K562 (cell line): ENCODE data around the gene ADAT1. TPM values are rescaled to one million over a fixed set of nuclear protein-coding genes. Genes with fewer than 3 reads are reported as not detected.

Experiments used
- ATAC-seq: fragments of 200-7000 bp; cut with Tn5 transposase; 3 replicates; pipeline ENCODE4 v1.9.1; 2020; ENCODE audit warnings: moderate library complexity
- BruUV-seq: library from RNA; stranded (reverse); fragments of 400-500 nt; replicated peaks from 2 replicates; lab custom pipeline; 2021; lab: Mats Ljungman, UMichigan
- CTCF ChIA-PET: fragments of 300-600 bp; formaldehyde crosslinking; extraction: SDS; loops from one replicate; lab custom pipeline; 2021; ENCODE audit warnings: low intra/inter-chr PET ratio; lab: Yijun Ruan, JAX
- POLR2A ChIA-PET: fragments of 300-600, 350-650 bp; sonication (Branson Sonifier 250); formaldehyde crosslinking; extraction: SDS; loops from one replicate; lab custom pipeline; 2021; ENCODE audit warnings: antibody characterized with exemption, inconsistent platforms; lab: Yijun Ruan, JAX
- DNase-seq, 4 experiments: peaks; one replicate each; pipeline versions ENCODE4 v3.0.0 to v3.0.0-alpha.2; 2011 to 2018; ENCODE audit warnings: low spot score in 3 of 4, mixed read lengths in 3 of 4; ENCODE audit errors: extremely low read depth in 1 of 4
- FAIRE-seq: peaks from 2 replicates; lab custom pipeline; 2011; peaks lifted over from hg19 to GRCh38; lab: Jason Lieb, UNC
- H2AFZ ChIP-seq: 2 replicates; pipeline ENCODE4 v1.6.0; 2011; ENCODE audit warnings: low read depth, low read length, control low read depth, inconsistent platforms
- H3K27ac ChIP-seq: fragments of 200-600 bp; 3 replicates; pipeline ENCODE4 v1.8.0; 2011; ENCODE audit warnings: low read depth, mild to moderate bottlenecking, control low read depth, inconsistent platforms, low read length, moderate library complexity, mixed read lengths; ENCODE audit errors: extremely low read depth
- H3K27me3 ChIP-seq, 2 experiments: fragments of 300-600 bp in 1 of 2; 2 replicates in 1 of 2; 3 replicates in 1 of 2; pipeline versions ENCODE4 v1.6.0 to v1.8.0; 2011; ENCODE audit warnings: inconsistent platforms in 2 of 2, low read length in 2 of 2, mild to moderate bottlenecking in 1 of 2, mixed read lengths in 1 of 2, moderate library complexity in 1 of 2; ENCODE audit not compliant: control insufficient read depth in 2 of 2, insufficient read depth in 2 of 2
- H3K36me3 ChIP-seq: fragments of 300-600 bp; 3 replicates; pipeline ENCODE4 v1.8.0; 2011; ENCODE audit warnings: mild to moderate bottlenecking, low read length, inconsistent platforms; ENCODE audit not compliant: control insufficient read depth, insufficient read depth
- H3K4me1 ChIP-seq, 2 experiments: fragments of 200-600 bp in 1 of 2; replicated peaks in 1 of 2; 2 replicates in 1 of 2; 3 replicates in 1 of 2; pipeline versions ENCODE4 v1.5.1 to v1.8.0; 2011; ENCODE audit warnings: inconsistent platforms in 2 of 2, low read length in 2 of 2, mild to moderate bottlenecking in 1 of 2, mixed read lengths in 1 of 2, moderate library complexity in 1 of 2; ENCODE audit not compliant: control insufficient read depth in 2 of 2, insufficient read depth in 2 of 2
- H3K4me2 ChIP-seq: 2 replicates; pipeline ENCODE4 v1.6.1; 2011; ENCODE audit warnings: low read length, control low read depth, inconsistent platforms, mixed read lengths; ENCODE audit not compliant: insufficient read depth
- H3K4me3 ChIP-seq: fragments of 200-600 bp; sonication (generic), shearing (Covaris generic); 2 replicates; pipeline ENCODE4 v1.5.1; 2016; ENCODE audit warnings: control low read depth, inconsistent platforms
- H3K79me2 ChIP-seq: fragments of 200-600 bp; 3 replicates; pipeline ENCODE4 v1.8.0; 2011; ENCODE audit warnings: low read length, inconsistent platforms; ENCODE audit not compliant: control insufficient read depth, insufficient read depth
- H3K9ac ChIP-seq, 2 experiments: 2 replicates each; pipeline versions ENCODE4 v1.6.0 to v1.6.1; 2011; ENCODE audit warnings: low read depth in 2 of 2, low read length in 2 of 2, control low read depth in 1 of 2, inconsistent platforms in 1 of 2, mild to moderate bottlenecking in 1 of 2, mixed read lengths in 1 of 2; ENCODE audit not compliant: insufficient read depth in 1 of 2
- H3K9me1 ChIP-seq: one replicate; pipeline ENCODE4 v1.6.0; 2011; ENCODE audit warnings: inconsistent platforms, mild to moderate bottlenecking, low read length, moderate library complexity; ENCODE audit not compliant: control insufficient read depth, insufficient read depth
- H3K9me3 ChIP-seq: replicated peaks from 2 replicates; pipeline ENCODE4 v1.5.1; 2011; ENCODE audit warnings: low read depth, low read length, inconsistent platforms; ENCODE audit not compliant: control insufficient read depth, insufficient read depth
- H4K20me1 ChIP-seq: replicated peaks from 2 replicates; pipeline ENCODE4 v1.6.1; 2011; ENCODE audit warnings: low read length, inconsistent platforms, mixed read lengths; ENCODE audit not compliant: control insufficient read depth, insufficient read depth
- CHD2 ChIP-seq: IDR thresholded peaks from 2 replicates; pipeline ENCODE4 v1.6.1; 2011; ENCODE audit warnings: low read depth, low read length
- DACH1 ChIP-seq: fragments of 450-650 bp; IDR thresholded peaks from 2 replicates; pipeline ENCODE4 v1.6.1; 2018; ENCODE audit not compliant: partially characterized antibody
- E2F5 ChIP-seq: sonication (generic); formaldehyde crosslinking; IDR thresholded peaks from 2 replicates; pipeline ENCODE4 v1.8.0; 2022; ENCODE audit warnings: mild to moderate bottlenecking, missing genetic modification reagents
- HNRNPH1 ChIP-seq: fragments of 200-400 bp; formaldehyde crosslinking; optimal IDR thresholded peaks from 2 replicates; pipeline ENCODE3; 2017; ENCODE audit warnings: low read depth, mild to moderate bottlenecking, low read length, moderate library complexity
- LCOR ChIP-seq: sonication (generic); formaldehyde crosslinking; IDR thresholded peaks from 2 replicates; pipeline ENCODE4 v1.8.0; 2022; ENCODE audit warnings: mild to moderate bottlenecking, missing genetic modification reagents
- MAFK ChIP-seq: IDR thresholded peaks from 2 replicates; pipeline ENCODE4 v1.6.1; 2011; ENCODE audit warnings: low read length, improper control_type of control experiment
- NFATC3 ChIP-seq: fragments of 450-650 bp; IDR thresholded peaks from 2 replicates; pipeline ENCODE4 v1.6.1; 2017; ENCODE audit warnings: mild to moderate bottlenecking
- NR2C2 ChIP-seq, 2 experiments: fragments of 200-800 bp in 1 of 2; sonication (Bioruptor generic) in 1 of 2; sonication (generic) in 1 of 2; formaldehyde crosslinking in 1 of 2; IDR thresholded peaks; 2 replicates each; pipeline versions ENCODE4 v1.6.1 to v1.8.0; 2016 to 2022; ENCODE audit warnings: mild to moderate bottlenecking in 1 of 2, missing compliant biosample characterization in 1 of 2, missing genetic modification characterization in 1 of 2, missing genetic modification reagents in 1 of 2
- SNIP1 ChIP-seq: fragments of 450-650 bp; IDR thresholded peaks from 2 replicates; pipeline ENCODE4 v1.7.1; 2017; ENCODE audit warnings: low read depth, mild to moderate bottlenecking
- TCF7L2 ChIP-seq: fragments of 150-350 bp; IDR thresholded peaks from 2 replicates; pipeline ENCODE4 v1.6.1; 2016; ENCODE audit warnings: low read depth, mild to moderate bottlenecking, low read length, moderate library complexity
- ZNF121 ChIP-seq: sonication (generic); formaldehyde crosslinking; conservative IDR thresholded peaks from 2 replicates; pipeline ENCODE4 v1.8.0; 2022; ENCODE audit warnings: missing genetic modification reagents
- ZNF212 ChIP-seq: fragments of 450-650 bp; formaldehyde crosslinking; IDR thresholded peaks from 2 replicates; pipeline ENCODE4 v1.4.0; 2020; ENCODE audit warnings: mild to moderate bottlenecking
- ZNF311 ChIP-seq: fragments of 250-450 bp; sonication (Bioruptor Pico); IDR thresholded peaks from 2 replicates; pipeline ENCODE4 v1.4.0; 2020; ENCODE audit warnings: mild to moderate bottlenecking, moderate library complexity
- WGBS: fragments of 100-300 bp; shearing (Covaris generic); methylation state at CpG from one replicate; pipeline ENCODE4 v1.1.6; 2016; ENCODE audit warnings: low coverage, mixed read lengths; ENCODE audit not compliant: insufficient coverage; ENCODE audit errors: missing lambda C conversion rate; 5-methylcytosine and 5-hydroxymethylcytosine counted together
- in situ Hi-C: fragments of 300-500 bp; cut with MboI; formaldehyde crosslinking; loops from 4 replicates; pipeline ENCODE4 v1.15.0; 2018; ENCODE audit warnings: inconsistent platforms, mixed read lengths
- intact Hi-C: fragments of 100-400 bp; cut with micrococcal nuclease; formaldehyde crosslinking; loops from 2 replicates; pipeline ENCODE4 v1.14.2; 2022
- polyA plus RNA-seq, 8 experiments: library from polyadenylated mRNA; depleted of rRNA in 4 of 8; stranded (reverse) in 5 of 8; unstranded in 3 of 8; fragments of >200 nt; fragmentation: Nextera tagmentation in 2 of 8; fragmentation: Illumina TruSeq in 1 of 8; extraction: Ambion mirVana in 2 of 8; extraction: Trizol in 1 of 8; gene quantifications; 2 replicates each; pipeline versions ENCODE4 v1.2.1 to v1.2.3, GENCODE V29; 2011 to 2014; ENCODE audit warnings: inconsistent platforms in 1 of 8, missing spikeins in 1 of 8
- total RNA-seq, 7 experiments: library from RNA; depleted of rRNA in 6 of 7; stranded (reverse); fragments of >200 nt in 6 of 7; fragmentation: Illumina TruSeq in 2 of 7; extraction: Trizol in 2 of 7; gene quantifications; 2 replicates each; pipeline versions ENCODE4 v1.2.1 to v1.2.3, GENCODE V29; 2011 to 2021; ENCODE audit warnings: low replicate concordance in 1 of 7
- TF ChIP-seq, protein P1 (sequence below), 2 experiments: IDR thresholded peaks; 2 replicates each; pipeline ENCODE4 v1.6.1; 2011; ENCODE audit warnings: borderline replicate concordance in 1 of 2, control low read depth in 1 of 2, low read depth in 1 of 2, low read length in 1 of 2, mild to moderate bottlenecking in 1 of 2, mixed read lengths in 1 of 2, moderate library complexity in 1 of 2; ENCODE audit not compliant: insufficient read depth in 1 of 2, insufficient read length in 1 of 2, poor library complexity in 1 of 2, severe bottlenecking in 1 of 2; ENCODE audit errors: extremely low read depth in 1 of 2
- TF ChIP-seq, protein P2 (sequence below): fragments of 250-450 bp; sonication (Bioruptor Pico); IDR thresholded peaks from 2 replicates; pipeline ENCODE4 v1.9.0; 2021; ENCODE audit warnings: mild to moderate bottlenecking, inconsistent platforms

Gene ADAT1
- total and polyA plus RNA-seq, 9 of the 15 experiments (the other 6 are each of a cell fraction or from before 2014, with no cell fraction given), result 16.0 to 36.7 (median 28.2) TPM

DNA sequence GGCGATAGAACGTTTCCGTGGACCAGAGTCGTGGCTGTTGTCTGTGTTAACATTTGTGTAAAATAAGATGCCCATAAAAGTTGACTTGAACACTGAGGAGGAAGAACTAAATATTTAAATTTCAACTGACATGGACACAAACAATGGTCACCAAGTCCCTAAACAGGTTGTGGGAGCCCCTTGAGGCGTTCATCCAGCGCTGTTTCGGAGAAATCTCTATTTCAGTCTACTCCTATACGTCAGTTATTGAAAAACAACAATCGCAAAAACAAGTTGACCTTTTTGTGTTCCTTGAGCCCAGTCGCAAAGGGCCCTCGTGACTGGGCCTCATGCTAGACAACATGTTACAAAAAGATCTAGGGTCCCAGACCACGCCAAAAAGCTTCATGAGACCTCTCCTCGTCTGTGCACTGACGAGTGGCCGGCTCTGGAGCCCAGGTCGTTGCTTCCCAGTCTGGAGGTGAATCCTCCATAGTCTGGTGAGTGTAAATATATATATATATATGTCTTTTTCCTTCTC, 66.6 kb downstream of the ADAT1 start (continued):
- TF ChIP-seq SNIP1, result no peak
- no peak for TF ChIP-seq TCF7L2
- TF ChIP-seq NFATC3, result no peak
- no peak for TF ChIP-seq HNRNPH1
- TF ChIP-seq, all 486 proteins: peak for 13

GRCh38 chr16:75555707-75556430, 67.2 kb downstream of the ADAT1 start, which contains the start of gene TMEM231:
Gene TMEM231, minus strand, starts transcription at chr16:75556252. Its CDS starts 43 bp downstream, at chr16:75556209.
- peak; percentile 92 for ATAC-seq
- Histone ChIP-seq H3K9me1 (no peaks in the 10 kb centered on the region), H2AFZ (peak within 1 kb of the TSS; percentile 97), H4K20me1 (no peaks in the 10 kb centered on the region), H3K4me1 (peaks cover 17 to 26% of the 10 kb centered on the region in 2 experiments), H3K36me3 (no peaks in the 10 kb centered on the region; the same call in 2 of the 3 replicates), H3K9me3 (no peaks in the 10 kb centered on the region), H3K27ac (peak within 1 kb of the TSS; percentile 66), H3K79me2 (peaks cover 11% of the 10 kb centered on the region; the same call in 1 of the 3 replicates), H3K9ac (peak within 1 kb of the TSS; percentile 63 to 93), H3K4me2 (peak within 1 kb of the TSS; percentile 88), H3K27me3 (no peaks in the 10 kb centered on the region), H3K4me3 (peak within 1 kb of the TSS; percentile 64)
- BruUV-seq, result TSS peak; percentile 92
- CTCF ChIA-PET, result no interaction called here
- in situ Hi-C loops, result no loop called here
- DNase-seq, result peak; percentile 95 to 97 (median 97)
- intact Hi-C loops, result loop anchor here (1.0 kb wide), 1 partner anchor 65 kb away; no protein-coding TSS in a partner anchor
- WGBS, result under 1% methylated on average over 74 of the region's 75 CpGs
- peak; percentile 84 for FAIRE-seq
- POLR2A ChIA-PET, result interaction anchor here (0.7 to 1.6 kb wide), 4 partner anchors 12 to 123 kb away, joined by 3 to 7 read pairs (median 3); partner anchors contain the start of gene CFDP1
- TF ChIP-seq, protein P1, sequence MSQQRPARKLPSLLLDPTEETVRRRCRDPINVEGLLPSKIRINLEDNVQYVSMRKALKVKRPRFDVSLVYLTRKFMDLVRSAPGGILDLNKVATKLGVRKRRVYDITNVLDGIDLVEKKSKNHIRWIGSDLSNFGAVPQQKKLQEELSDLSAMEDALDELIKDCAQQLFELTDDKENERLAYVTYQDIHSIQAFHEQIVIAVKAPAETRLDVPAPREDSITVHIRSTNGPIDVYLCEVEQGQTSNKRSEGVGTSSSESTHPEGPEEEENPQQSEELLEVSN (IDR thresholded peaks at IDR 0.05; ENCODE audit: borderline replicate concordance in 1 of 2, extremely low read depth in 1 of 2, insufficient read depth in 1 of 2, insufficient read length in 1 of 2, low read depth in 1 of 2, low read length in 1 of 2, poor library complexity in 1 of 2, severe bottlenecking in 1 of 2), result peak; percentile 72 to 92
- no peak for TF ChIP-seq ZNF121
- peak; percentile 62; the same call in 1 of the 2 replicates for TF ChIP-seq LCOR
- TF ChIP-seq ZNF311, result no peak
- 0 out of 2 replicates have a peak, but pooled peaks have one; percentile 62 for TF ChIP-seq E2F5 (CRISPR knock-in tag)
- TF ChIP-seq, protein P2, sequence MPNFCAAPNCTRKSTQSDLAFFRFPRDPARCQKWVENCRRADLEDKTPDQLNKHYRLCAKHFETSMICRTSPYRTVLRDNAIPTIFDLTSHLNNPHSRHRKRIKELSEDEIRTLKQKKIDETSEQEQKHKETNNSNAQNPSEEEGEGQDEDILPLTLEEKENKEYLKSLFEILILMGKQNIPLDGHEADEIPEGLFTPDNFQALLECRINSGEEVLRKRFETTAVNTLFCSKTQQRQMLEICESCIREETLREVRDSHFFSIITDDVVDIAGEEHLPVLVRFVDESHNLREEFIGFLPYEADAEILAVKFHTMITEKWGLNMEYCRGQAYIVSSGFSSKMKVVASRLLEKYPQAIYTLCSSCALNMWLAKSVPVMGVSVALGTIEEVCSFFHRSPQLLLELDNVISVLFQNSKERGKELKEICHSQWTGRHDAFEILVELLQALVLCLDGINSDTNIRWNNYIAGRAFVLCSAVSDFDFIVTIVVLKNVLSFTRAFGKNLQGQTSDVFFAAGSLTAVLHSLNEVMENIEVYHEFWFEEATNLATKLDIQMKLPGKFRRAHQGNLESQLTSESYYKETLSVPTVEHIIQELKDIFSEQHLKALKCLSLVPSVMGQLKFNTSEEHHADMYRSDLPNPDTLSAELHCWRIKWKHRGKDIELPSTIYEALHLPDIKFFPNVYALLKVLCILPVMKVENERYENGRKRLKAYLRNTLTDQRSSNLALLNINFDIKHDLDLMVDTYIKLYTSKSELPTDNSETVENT (CRISPR knock-in tag), result peak; percentile 60; the same call in 1 of the 2 replicates
- TF ChIP-seq NR2C2 (CRISPR knock-in tag; IDR thresholded peaks at IDR 0.05), result no peak
- TF ChIP-seq NR2C2 (tag; IDR thresholded peaks at IDR 0.05), result peak; percentile 65
- TF ChIP-seq MAFK, result no peak
- TF ChIP-seq ZNF212, result no peak
- TF ChIP-seq CHD2, result no peak
- TF ChIP-seq DACH1, result no peak
